ENCODE measurements around the gene HNRNPF.
"Not testable (repeated sequence)": the region's sequence is repeated elsewhere in the genome, so short reads cannot be mapped to it uniquely, and the experiment has no call there.

Gene HNRNPF

DNA sequence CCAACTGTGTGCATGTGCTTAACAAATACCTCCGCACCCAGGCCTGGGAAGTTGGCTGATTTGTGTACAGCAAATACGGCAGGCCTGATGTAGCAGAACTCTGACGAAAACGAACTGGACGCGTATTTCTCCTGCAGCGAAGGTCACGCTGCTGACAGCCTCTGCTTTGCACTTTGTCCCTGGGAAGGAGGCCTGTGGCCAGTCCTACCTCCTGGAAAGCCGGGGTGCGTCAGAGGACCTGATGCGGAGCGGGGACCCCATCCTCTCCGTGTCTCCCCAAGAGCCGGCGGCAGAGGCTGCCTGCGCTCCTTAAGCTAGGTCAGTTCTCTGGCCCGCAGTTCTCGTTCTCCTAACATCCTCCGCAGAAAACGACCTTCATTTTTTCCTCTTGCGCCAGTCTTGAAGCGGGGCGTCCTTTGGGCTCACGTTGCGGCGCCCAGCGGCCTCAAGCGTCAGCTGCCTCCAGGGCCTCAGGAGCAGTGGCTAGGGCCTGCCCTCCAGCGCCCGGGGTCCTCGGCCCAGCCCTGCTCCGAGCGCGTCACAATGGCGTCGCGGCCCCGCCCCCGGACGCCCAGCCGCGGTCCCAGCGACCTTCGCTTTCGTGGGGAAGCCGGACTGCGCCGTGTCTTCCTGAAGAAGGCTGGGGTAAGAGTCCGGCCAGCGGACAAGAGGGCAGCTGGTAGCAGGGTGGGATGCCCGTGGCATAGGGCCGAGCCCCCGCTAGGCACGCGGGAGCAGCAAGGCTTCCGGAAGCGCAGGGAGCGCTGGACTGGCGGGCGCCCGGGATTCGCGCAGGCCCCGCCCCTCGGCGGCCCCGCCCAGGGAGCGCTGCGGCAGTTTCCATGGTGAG is 27.5 kb upstream of the HNRNPF start, which contains the start of gene ZNF487:
ZNF487 (plus strand) TSS at position 821 of the 850 bp plus-strand sequence. CDS start 38,703 bp downstream, outside the sequence.
- POLR2A ChIA-PET = interaction anchor here (0.6 to 1.4 kb wide), 6 partner anchors 16 to 141 kb away, joined by 3 to 5 read pairs (median 4); partner anchors contain the start of gene HNRNPF
- no peaks in the 10 kb centered on the region for H3K36me3 ChIP-seq (ENCODE audit: control insufficient read depth in 4 of 4, insufficient read depth in 4 of 4, low read length in 3 of 4)
- peak within 1 kb of the TSS; percentile 94 to 97 for H3K27ac ChIP-seq (ENCODE audit: insufficient read depth in 1 of 2, low read depth in 1 of 2, low read length in 2 of 2, poor library complexity in 1 of 2, severe bottlenecking in 2 of 2)
- H3K9me3 ChIP-seq (ENCODE audit: control extremely low read depth in 1 of 5, control insufficient read depth in 4 of 5, insufficient read depth in 2 of 5, low read depth in 1 of 5, low read length in 4 of 5) = no peaks in the 10 kb centered on the region
- peaks cover 1 to 10% (median 4%) of the 10 kb centered on the region in 4 experiments for H3K4me1 ChIP-seq (ENCODE audit: control extremely low read depth in 1 of 4, control insufficient read depth in 4 of 4, insufficient read depth in 4 of 4, low read length in 3 of 4)
- no peaks in the 10 kb centered on the region for H3K27me3 ChIP-seq (replicated peaks in 2 of 5; ENCODE audit: control insufficient read depth in 4 of 5, insufficient read depth in 5 of 5, low read length in 4 of 5)
- CTCF ChIA-PET = interaction anchor here (0.7 to 3.2 kb wide), 8 partner anchors 15 to 46 kb away, joined by 3 to 33 read pairs (median 4); no protein-coding TSS in a partner anchor
- WGBS (ENCODE audit: insufficient coverage) = under 1% methylated on average over 49 of the region's 69 CpGs
- peak; percentile 92 to 96 (median 94) for DNase-seq
- H3K4me3 ChIP-seq (ENCODE audit: control insufficient read depth in 1 of 7, extremely low read depth in 1 of 7, insufficient read depth in 4 of 7, low read depth in 2 of 7, low read length in 6 of 7) = peak within 1 kb of the TSS; percentile 56 to 93 (median 88)

DNA sequence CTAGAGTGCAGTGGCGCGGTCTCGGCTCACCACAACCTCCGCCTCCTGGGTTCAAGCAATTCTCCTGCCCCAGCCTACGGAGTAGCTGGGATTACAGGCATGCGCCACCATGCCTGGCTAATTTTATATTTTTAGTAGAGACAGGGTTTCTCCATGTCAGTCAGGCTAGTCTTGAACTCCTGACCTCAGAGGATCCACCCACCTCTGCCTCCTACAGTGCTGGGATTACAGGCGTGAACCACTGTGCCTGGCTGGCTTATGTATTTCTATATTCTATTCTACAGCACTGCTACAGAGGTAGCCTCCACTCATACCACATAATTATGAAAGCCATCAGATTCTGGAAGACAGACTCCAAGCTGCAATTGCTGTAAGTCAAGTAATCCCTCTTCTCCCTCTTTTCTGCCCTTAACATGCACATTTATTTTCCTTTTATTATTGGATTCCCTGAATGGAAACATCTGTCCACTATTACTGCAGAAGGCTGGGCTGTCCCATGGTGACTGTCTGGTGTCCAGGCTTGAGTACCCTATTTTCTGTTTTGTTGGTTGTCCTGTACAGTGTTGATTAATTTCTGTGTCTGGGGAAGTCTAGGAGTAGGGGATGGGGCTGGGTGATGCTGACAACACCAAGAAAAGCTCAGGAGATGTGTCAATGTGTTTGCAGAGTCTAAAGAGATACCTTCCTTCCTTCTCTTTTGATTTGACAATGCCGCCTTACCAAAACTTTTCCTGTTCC is 22.1 kb upstream of the HNRNPF start:
- Histone ChIP-seq H3K27ac (ENCODE audit: insufficient read depth in 1 of 2, low read depth in 1 of 2, low read length in 2 of 2, poor library complexity in 1 of 2, severe bottlenecking in 2 of 2) (no peak overlapping the region), H3K27me3 (replicated peaks in 2 of 5; ENCODE audit: control insufficient read depth in 4 of 5, insufficient read depth in 5 of 5, low read length in 4 of 5) (no peaks in the 10 kb centered on the region), H3K4me3 (ENCODE audit: control insufficient read depth in 1 of 7, extremely low read depth in 1 of 7, insufficient read depth in 4 of 7, low read depth in 2 of 7, low read length in 6 of 7) (no peak overlapping the region), H3K4me1 (ENCODE audit: control extremely low read depth in 1 of 4, control insufficient read depth in 4 of 4, insufficient read depth in 4 of 4, low read length in 3 of 4) (peaks cover 0 to 3% (median under 1%) of the 10 kb centered on the region in 4 experiments), H3K36me3 (ENCODE audit: control insufficient read depth in 4 of 4, insufficient read depth in 4 of 4, low read length in 3 of 4) (no peaks in the 10 kb centered on the region), H3K9me3 (ENCODE audit: control extremely low read depth in 1 of 5, control insufficient read depth in 4 of 5, insufficient read depth in 2 of 5, low read depth in 1 of 5, low read length in 4 of 5) (no peaks in the 10 kb centered on the region)
- POLR2A ChIA-PET = no interaction called here
- no peak for DNase-seq
- 98% methylated on average over 3 of the region's 8 CpGs for WGBS (ENCODE audit: insufficient coverage)
- CTCF ChIA-PET = interaction anchor here (1.1 to 1.7 kb wide), 2 partner anchors 40 to 78 kb away, joined by 3 to 6 read pairs; no protein-coding TSS in a partner anchor

DNA sequence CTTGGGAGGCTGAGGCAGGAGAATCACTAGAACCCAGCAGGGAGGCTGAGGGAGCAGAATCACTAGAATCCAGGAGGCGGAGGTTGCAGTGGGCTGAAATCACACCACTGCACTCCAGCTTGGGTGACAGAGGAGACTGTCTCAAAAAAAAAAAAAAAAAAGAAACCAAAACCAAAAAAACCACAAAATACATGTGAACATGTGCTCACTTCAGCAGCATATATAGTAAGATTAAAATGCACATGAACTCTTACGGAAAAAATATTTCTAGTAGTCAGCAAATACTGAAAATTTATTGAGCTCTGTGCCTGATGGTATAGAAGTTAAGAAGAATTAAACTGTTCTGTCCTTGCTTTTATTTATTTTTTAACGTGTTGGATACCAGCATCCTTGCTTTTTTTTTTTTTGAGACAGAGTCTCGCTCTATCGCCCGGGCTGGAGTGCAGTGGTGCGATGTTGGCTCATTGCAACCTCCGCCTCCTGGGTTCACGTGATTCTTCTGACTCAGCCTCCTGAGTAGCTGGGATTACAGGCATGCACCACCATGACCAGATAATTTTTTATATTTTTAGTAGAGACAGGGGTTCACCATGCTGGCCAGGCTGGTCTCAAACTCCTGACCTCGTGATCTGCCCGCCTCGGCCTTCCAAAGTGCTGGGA is 18.3 kb upstream of the HNRNPF start:
- no peaks in the 10 kb centered on the region for H3K9me3 ChIP-seq (ENCODE audit: control extremely low read depth in 1 of 5, control insufficient read depth in 4 of 5, insufficient read depth in 2 of 5, low read depth in 1 of 5, low read length in 4 of 5)
- peak in 1 of 3 donors; percentile 36 for DNase-seq
- no peak overlapping the region for H3K4me3 ChIP-seq (ENCODE audit: control insufficient read depth in 1 of 7, extremely low read depth in 1 of 7, insufficient read depth in 4 of 7, low read depth in 2 of 7, low read length in 6 of 7)
- no peak overlapping the region for H3K27ac ChIP-seq (ENCODE audit: insufficient read depth in 1 of 2, low read depth in 1 of 2, low read length in 2 of 2, poor library complexity in 1 of 2, severe bottlenecking in 2 of 2)
- POLR2A ChIA-PET = interaction anchor here (0.7 kb wide), 1 partner anchor 214 kb away, joined by 7 read pairs; no protein-coding TSS in a partner anchor
- H3K4me1 ChIP-seq (ENCODE audit: control extremely low read depth in 1 of 4, control insufficient read depth in 4 of 4, insufficient read depth in 4 of 4, low read length in 3 of 4) = peaks cover 0 to 6% (median 0%) of the 10 kb centered on the region in 4 experiments
- no peaks in the 10 kb centered on the region for H3K27me3 ChIP-seq (replicated peaks in 2 of 5; ENCODE audit: control insufficient read depth in 4 of 5, insufficient read depth in 5 of 5, low read length in 4 of 5)
- WGBS (ENCODE audit: insufficient coverage) = 87% methylated on average over 4 of the region's 12 CpGs
- CTCF ChIA-PET = interaction anchor here (1.6 kb wide), 1 partner anchor 16 kb away, joined by 5 read pairs; no protein-coding TSS in a partner anchor
- H3K36me3 ChIP-seq (ENCODE audit: control insufficient read depth in 4 of 4, insufficient read depth in 4 of 4, low read length in 3 of 4) = no peaks in the 10 kb centered on the region

DNA sequence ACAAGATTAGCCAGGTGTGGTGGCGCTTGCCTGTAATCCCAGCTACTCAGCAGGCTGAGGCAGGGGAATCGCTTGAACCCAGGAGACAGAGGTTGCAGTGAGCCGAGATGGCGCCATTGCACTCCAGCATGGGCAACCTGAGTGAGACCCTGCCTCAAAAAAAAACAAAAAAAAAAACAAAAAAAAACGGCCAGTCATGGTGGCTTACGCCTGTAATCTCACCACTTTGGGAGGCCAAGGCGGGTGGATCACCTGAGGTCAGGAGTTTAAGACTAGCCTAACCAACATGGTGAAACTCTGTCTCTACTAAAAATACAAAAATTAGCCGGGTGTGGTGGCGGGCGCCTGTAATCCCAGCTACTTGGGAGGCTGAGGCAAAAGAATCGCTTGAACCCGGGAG is 17.5 kb upstream of the HNRNPF start:
- H3K9me3 ChIP-seq (ENCODE audit: control extremely low read depth in 1 of 5, control insufficient read depth in 4 of 5, insufficient read depth in 2 of 5, low read depth in 1 of 5, low read length in 4 of 5); H3K36me3 ChIP-seq (ENCODE audit: control insufficient read depth in 4 of 4, insufficient read depth in 4 of 4, low read length in 3 of 4); H3K27me3 ChIP-seq (replicated peaks in 2 of 5; ENCODE audit: control insufficient read depth in 4 of 5, insufficient read depth in 5 of 5, low read length in 4 of 5); H3K4me3 ChIP-seq (ENCODE audit: control insufficient read depth in 1 of 7, extremely low read depth in 1 of 7, insufficient read depth in 4 of 7, low read depth in 2 of 7, low read length in 6 of 7); DNase-seq; CTCF ChIA-PET; H3K4me1 ChIP-seq (ENCODE audit: control extremely low read depth in 1 of 4, control insufficient read depth in 4 of 4, insufficient read depth in 4 of 4, low read length in 3 of 4); POLR2A ChIA-PET; H3K27ac ChIP-seq (ENCODE audit: insufficient read depth in 1 of 2, low read depth in 1 of 2, low read length in 2 of 2, poor library complexity in 1 of 2, severe bottlenecking in 2 of 2): not testable (repeated sequence)
- 100% methylated on average over 8 of the region's 12 CpGs for WGBS (ENCODE audit: insufficient coverage)

DNA sequence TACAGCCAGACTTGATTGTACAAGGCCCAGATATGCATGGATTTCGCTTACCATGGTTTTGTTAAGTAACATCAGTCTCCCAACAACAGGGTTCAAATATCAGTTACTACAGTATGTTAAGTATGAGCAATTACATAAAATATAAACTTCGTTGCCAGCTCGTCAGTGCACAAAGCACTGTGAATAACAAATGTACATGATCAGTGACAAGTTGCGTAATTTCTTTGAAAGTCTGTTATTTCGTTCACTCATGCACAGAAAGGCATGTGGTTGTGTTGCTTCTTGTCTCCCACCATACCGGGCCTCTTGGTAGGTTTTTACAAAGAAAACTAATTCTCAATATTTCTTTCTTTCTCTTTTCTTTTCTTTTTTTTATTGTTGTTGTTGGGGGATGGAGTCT is 15.4 kb upstream of the HNRNPF start:
- WGBS (ENCODE audit: insufficient coverage) = 100% methylated on average over 4 of the region's 6 CpGs
- Histone ChIP-seq H3K36me3 (ENCODE audit: control insufficient read depth in 4 of 4, insufficient read depth in 4 of 4, low read length in 3 of 4) (no peaks in the 10 kb centered on the region), H3K9me3 (ENCODE audit: control extremely low read depth in 1 of 5, control insufficient read depth in 4 of 5, insufficient read depth in 2 of 5, low read depth in 1 of 5, low read length in 4 of 5) (no peaks in the 10 kb centered on the region), H3K27ac (ENCODE audit: insufficient read depth in 1 of 2, low read depth in 1 of 2, low read length in 2 of 2, poor library complexity in 1 of 2, severe bottlenecking in 2 of 2) (no peak overlapping the region), H3K4me1 (ENCODE audit: control extremely low read depth in 1 of 4, control insufficient read depth in 4 of 4, insufficient read depth in 4 of 4, low read length in 3 of 4) (peaks cover 0 to 25% (median 16%) of the 10 kb centered on the region in 4 experiments), H3K4me3 (ENCODE audit: control insufficient read depth in 1 of 7, extremely low read depth in 1 of 7, insufficient read depth in 4 of 7, low read depth in 2 of 7, low read length in 6 of 7) (no peak overlapping the region), H3K27me3 (replicated peaks in 2 of 5; ENCODE audit: control insufficient read depth in 4 of 5, insufficient read depth in 5 of 5, low read length in 4 of 5) (no peaks in the 10 kb centered on the region)
- DNase-seq = no peak
- CTCF ChIA-PET = interaction anchor here (1.2 kb wide), 1 partner anchor 17 kb away, joined by 3 read pairs; no protein-coding TSS in a partner anchor
- POLR2A ChIA-PET = no interaction called here

DNA sequence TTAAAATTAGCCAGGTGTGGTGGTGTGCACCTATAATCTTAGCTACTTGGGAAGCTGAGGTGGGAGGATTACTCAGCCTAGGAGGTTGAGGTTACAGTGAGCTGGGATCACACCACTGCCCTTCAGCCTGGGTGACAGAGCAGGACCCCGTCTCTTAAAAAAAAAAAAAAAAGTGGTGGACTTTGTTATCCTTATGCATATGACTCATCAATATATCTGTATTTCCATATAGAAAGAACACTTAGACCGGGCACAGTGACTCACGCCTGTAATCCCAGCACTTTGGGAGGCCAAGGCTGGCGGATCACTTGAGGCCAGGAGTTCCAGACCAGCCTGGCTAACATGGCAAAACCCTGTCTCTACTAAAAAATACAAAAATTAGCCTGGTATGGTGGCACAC is 13.0 kb upstream of the HNRNPF start:
- H3K9me3 ChIP-seq (ENCODE audit: control extremely low read depth in 1 of 5, control insufficient read depth in 4 of 5, insufficient read depth in 2 of 5, low read depth in 1 of 5, low read length in 4 of 5); H3K4me3 ChIP-seq (ENCODE audit: control insufficient read depth in 1 of 7, extremely low read depth in 1 of 7, insufficient read depth in 4 of 7, low read depth in 2 of 7, low read length in 6 of 7); DNase-seq; H3K27ac ChIP-seq (ENCODE audit: insufficient read depth in 1 of 2, low read depth in 1 of 2, low read length in 2 of 2, poor library complexity in 1 of 2, severe bottlenecking in 2 of 2); H3K27me3 ChIP-seq (replicated peaks in 2 of 5; ENCODE audit: control insufficient read depth in 4 of 5, insufficient read depth in 5 of 5, low read length in 4 of 5); POLR2A ChIA-PET; H3K36me3 ChIP-seq (ENCODE audit: control insufficient read depth in 4 of 4, insufficient read depth in 4 of 4, low read length in 3 of 4): not testable (repeated sequence)
- CTCF ChIA-PET = interaction anchor here (1.0 to 4.9 kb wide), 2 partner anchors 14 to 17 kb away, joined by 3 to 33 read pairs; partner anchors contain the start of gene ZNF487
- H3K4me1 ChIP-seq (ENCODE audit: control extremely low read depth in 1 of 4, control insufficient read depth in 4 of 4, insufficient read depth in 4 of 4, low read length in 3 of 4) = peaks cover 3 to 43% (median 34%) of the 10 kb centered on the region in 4 experiments
- 100% methylated on average over 2 of the region's 4 CpGs for WGBS (ENCODE audit: insufficient coverage)

Data from common myeloid progenitor, CD34-positive (primary cell).